ENCODE results near the gene PHF20. TPM values are rescaled to one million over a fixed set of nuclear protein-coding genes. Genes with fewer than 3 reads are reported as not detected.
A peak's percentile ranks its signal among the peaks of the same experiment; 100 is the strongest.

The PHF20 gene
- total and polyA plus RNA-seq, 2 of the 13 experiments (the other 11 are each of a cell fraction or from before 2014, with no cell fraction given): 22.8 to 34.1 TPM

DNA sequence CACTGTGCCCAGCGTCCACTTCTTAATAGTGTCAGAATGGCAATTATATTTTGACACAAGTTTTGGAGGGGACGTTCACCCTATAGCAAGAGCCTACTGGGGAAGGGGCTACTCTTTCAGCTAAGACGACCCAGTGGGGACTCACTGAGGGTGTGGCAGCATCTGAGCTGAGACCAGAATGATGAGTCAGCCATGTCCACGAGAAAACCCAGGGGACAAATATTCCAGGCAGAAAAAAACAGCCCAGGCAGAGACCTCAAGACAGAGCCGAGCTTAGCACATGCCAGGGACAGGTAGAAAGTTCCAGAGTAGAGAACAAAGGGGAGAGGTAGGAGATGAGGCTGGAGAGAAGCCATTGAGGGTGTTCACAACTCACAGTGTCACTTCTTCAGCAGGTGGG lies 207.7 kb downstream of the PHF20 start:
- intact Hi-C loops (cut with micrococcal nuclease; ENCODE audit: unreplicated experiment) (no loop called here), in situ Hi-C loops (cut with HindIII; ENCODE audit: extremely low pct_ligation_motif_present, low pct_unique_long_range_greater_than_20kb) (no loop called here)
- no peak overlapping the region for H3K4me3 ChIP-seq (replicated peaks in 1 of 3; ENCODE audit: insufficient read depth in 1 of 3, low read depth in 2 of 3, low read length in 3 of 3)
- BruUV-seq (replicated peaks): no TSS peak
- POLR2A ChIA-PET: no interaction called here
- H4K20me1 ChIP-seq (ENCODE audit: insufficient read depth, low read length): no peaks in the 10 kb centered on the region
- no peaks in the 10 kb centered on the region for H3K79me2 ChIP-seq (ENCODE audit: insufficient read depth, low read length)
- H3K4me2 ChIP-seq (ENCODE audit: low read depth, low read length): no peak overlapping the region
- no peak for ATAC-seq
- H3K36me3 ChIP-seq (replicated peaks in 1 of 2; ENCODE audit: control insufficient read depth in 1 of 2, insufficient read depth in 2 of 2, low read length in 2 of 2): no peaks in the 10 kb centered on the region
- H3K9ac ChIP-seq (ENCODE audit: insufficient read depth, low read depth, low read length): no peak overlapping the region
- H2AFZ ChIP-seq (ENCODE audit: low read length): no peak overlapping the region
- CTCF ChIA-PET (ENCODE audit: low intra/inter-chr PET ratio, low total read pairs): no interaction called here
- H3K27me3 ChIP-seq (ENCODE audit: control insufficient read depth in 1 of 2, insufficient read depth in 2 of 2, low read length in 2 of 2): peaks cover 3 to 61% of the 10 kb centered on the region in 2 experiments
- H3K9me3 ChIP-seq (ENCODE audit: low read length): no peaks in the 10 kb centered on the region
- H3K27ac ChIP-seq (ENCODE audit: extremely low read length, insufficient read depth, low read length): no peak overlapping the region
- FAIRE-seq: no peak
- WGBS (ENCODE audit: low lambda C conversion rate): 8% methylated on average over 5 of the region's 5 CpGs
- TF ChIP-seq SALL2 (CRISPR knock-in tag; IDR thresholded peaks at IDR 0.05) (no peak), ZNF33B (CRISPR knock-in tag; IDR thresholded peaks at IDR 0.05) (no peak), MAFF (IDR thresholded peaks at IDR 0.05; ENCODE audit: low read depth, low read length) (peak; percentile 34; the same call in 1 of the 2 replicates), PPARG (CRISPR knock-in tag; conservative IDR thresholded peaks at IDR 0.05) (no peak), ELF4 (CRISPR knock-in tag; IDR thresholded peaks at IDR 0.05; ENCODE audit: borderline replicate concordance) (no peak), ONECUT2 (CRISPR knock-in tag; IDR thresholded peaks at IDR 0.05) (no peak), SMAD1 (CRISPR knock-in tag; IDR thresholded peaks at IDR 0.05; ENCODE audit: borderline replicate concordance, low read depth) (no peak), ZNF232 (CRISPR knock-in tag; IDR thresholded peaks at IDR 0.05; ENCODE audit: borderline replicate concordance) (no peak), MAFK (conservative IDR thresholded peaks at IDR 0.05 in 1 of 2, IDR thresholded peaks at IDR 0.05 in 1 of 2; ENCODE audit: low read length in 2 of 2) (peak; percentile 56 to 57), NCOA5 (CRISPR knock-in tag; IDR thresholded peaks at IDR 0.05) (no peak), DNMT3B (CRISPR knock-in tag; conservative IDR thresholded peaks at IDR 0.05) (no peak), BRCA1 (CRISPR knock-in tag; IDR thresholded peaks at IDR 0.05) (no peak)
- TF ChIP-seq, protein P1, sequence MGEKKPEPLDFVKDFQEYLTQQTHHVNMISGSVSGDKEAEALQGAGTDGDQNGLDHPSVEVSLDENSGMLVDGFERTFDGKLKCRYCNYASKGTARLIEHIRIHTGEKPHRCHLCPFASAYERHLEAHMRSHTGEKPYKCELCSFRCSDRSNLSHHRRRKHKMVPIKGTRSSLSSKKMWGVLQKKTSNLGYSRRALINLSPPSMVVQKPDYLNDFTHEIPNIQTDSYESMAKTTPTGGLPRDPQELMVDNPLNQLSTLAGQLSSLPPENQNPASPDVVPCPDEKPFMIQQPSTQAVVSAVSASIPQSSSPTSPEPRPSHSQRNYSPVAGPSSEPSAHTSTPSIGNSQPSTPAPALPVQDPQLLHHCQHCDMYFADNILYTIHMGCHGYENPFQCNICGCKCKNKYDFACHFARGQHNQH (CRISPR knock-in tag; IDR thresholded peaks at IDR 0.05): no peak
- TF ChIP-seq, protein P2, sequence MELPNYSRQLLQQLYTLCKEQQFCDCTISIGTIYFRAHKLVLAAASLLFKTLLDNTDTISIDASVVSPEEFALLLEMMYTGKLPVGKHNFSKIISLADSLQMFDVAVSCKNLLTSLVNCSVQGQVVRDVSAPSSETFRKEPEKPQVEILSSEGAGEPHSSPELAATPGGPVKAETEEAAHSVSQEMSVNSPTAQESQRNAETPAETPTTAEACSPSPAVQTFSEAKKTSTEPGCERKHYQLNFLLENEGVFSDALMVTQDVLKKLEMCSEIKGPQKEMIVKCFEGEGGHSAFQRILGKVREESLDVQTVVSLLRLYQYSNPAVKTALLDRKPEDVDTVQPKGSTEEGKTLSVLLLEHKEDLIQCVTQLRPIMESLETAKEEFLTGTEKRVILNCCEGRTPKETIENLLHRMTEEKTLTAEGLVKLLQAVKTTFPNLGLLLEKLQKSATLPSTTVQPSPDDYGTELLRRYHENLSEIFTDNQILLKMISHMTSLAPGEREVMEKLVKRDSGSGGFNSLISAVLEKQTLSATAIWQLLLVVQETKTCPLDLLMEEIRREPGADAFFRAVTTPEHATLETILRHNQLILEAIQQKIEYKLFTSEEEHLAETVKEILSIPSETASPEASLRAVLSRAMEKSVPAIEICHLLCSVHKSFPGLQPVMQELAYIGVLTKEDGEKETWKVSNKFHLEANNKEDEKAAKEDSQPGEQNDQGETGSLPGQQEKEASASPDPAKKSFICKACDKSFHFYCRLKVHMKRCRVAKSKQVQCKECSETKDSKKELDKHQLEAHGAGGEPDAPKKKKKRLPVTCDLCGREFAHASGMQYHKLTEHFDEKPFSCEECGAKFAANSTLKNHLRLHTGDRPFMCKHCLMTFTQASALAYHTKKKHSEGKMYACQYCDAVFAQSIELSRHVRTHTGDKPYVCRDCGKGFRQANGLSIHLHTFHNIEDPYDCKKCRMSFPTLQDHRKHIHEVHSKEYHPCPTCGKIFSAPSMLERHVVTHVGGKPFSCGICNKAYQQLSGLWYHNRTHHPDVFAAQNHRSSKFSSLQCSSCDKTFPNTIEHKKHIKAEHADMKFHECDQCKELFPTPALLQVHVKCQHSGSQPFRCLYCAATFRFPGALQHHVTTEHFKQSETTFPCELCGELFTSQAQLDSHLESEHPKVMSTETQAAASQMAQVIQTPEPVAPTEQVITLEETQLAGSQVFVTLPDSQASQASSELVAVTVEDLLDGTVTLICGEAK (IDR thresholded peaks at IDR 0.05): no peak
- TF ChIP-seq, protein P2 (CRISPR knock-in tag; IDR thresholded peaks at IDR 0.05): 0 out of 2 replicates have a peak, but pooled peaks have one; percentile 21
- no peaks in the 10 kb centered on the region for H3K4me1 ChIP-seq (ENCODE audit: insufficient read depth, low read length)
- DNase-seq (ENCODE audit: low spot score): no peak
